Smooth muscle cell (in vitro differentiated cells): ENCODE measurements around the gene CMIP. TPM values are rescaled to one million over a fixed set of nuclear protein-coding genes. Genes with fewer than 3 reads are reported as not detected.

Source experiments
- DNase-seq: peaks from one replicate; lab custom pipeline; 2025; ENCODE audit not compliant: unreplicated experiment; lab: John Stamatoyannopoulos, UW
- H2AFZ ChIP-seq: fragments of 200-600 bp; sonication (generic); 2 replicates; pipeline ENCODE4 v1.6.0; 2016; ENCODE audit warnings: antibody characterized with exemption, low read depth, mild to moderate bottlenecking
- H3F3A ChIP-seq: fragments of 200-600 bp; sonication (generic); 2 replicates; pipeline ENCODE4 v1.6.0; 2017; ENCODE audit warnings: antibody characterized with exemption, low read depth
- H3K27ac ChIP-seq: fragments of 200-600 bp; sonication (generic); 2 replicates; pipeline ENCODE4 v1.5.1; 2016; ENCODE audit warnings: low read depth, mild to moderate bottlenecking
- H3K27me3 ChIP-seq: fragments of 200-600 bp; sonication (generic); 2 replicates; pipeline ENCODE4 v1.6.1; 2016; ENCODE audit warnings: low read depth, mild to moderate bottlenecking
- H3K36me3 ChIP-seq: fragments of 200-600 bp; sonication (generic); 2 replicates; pipeline ENCODE4 v1.5.1; 2016; ENCODE audit warnings: low read depth
- H3K4me1 ChIP-seq: fragments of 200-600 bp; sonication (generic); 2 replicates; pipeline ENCODE4 v1.5.1; 2016; ENCODE audit warnings: low read depth
- H3K4me2 ChIP-seq: fragments of 200-600 bp; sonication (generic); 2 replicates; pipeline ENCODE4 v1.6.0; 2016; ENCODE audit warnings: mild to moderate bottlenecking
- H3K4me3 ChIP-seq: fragments of 200-600 bp; sonication (generic); 2 replicates; pipeline ENCODE4 v1.5.1; 2016; ENCODE audit warnings: mild to moderate bottlenecking
- H3K79me2 ChIP-seq: fragments of 200-600 bp; sonication (generic); 2 replicates; pipeline ENCODE4 v1.6.0; 2016; ENCODE audit warnings: low read depth, mild to moderate bottlenecking
- H3K9ac ChIP-seq: fragments of 200-600 bp; sonication (generic); 2 replicates; pipeline ENCODE4 v1.6.0; 2016; ENCODE audit warnings: low read depth
- H3K9me3 ChIP-seq: fragments of 200-600 bp; sonication (generic); replicated peaks from 2 replicates; pipeline ENCODE4 v1.5.1; 2016; ENCODE audit warnings: low read depth
- H4K20me1 ChIP-seq: fragments of 200-600 bp; sonication (generic); 2 replicates; pipeline ENCODE4 v1.6.0; 2016; ENCODE audit warnings: low read depth
- WGBS: methylation state at CpG from one replicate; pipeline ENCODE4 v1.1.7; 2016; ENCODE audit warnings: low lambda C conversion rate; 5-methylcytosine and 5-hydroxymethylcytosine counted together
- polyA plus RNA-seq: library from polyadenylated mRNA; unstranded; fragments of >200 nt; fragmentation: Nextera tagmentation; extraction: Ambion mirVana; gene quantifications from 2 replicates; pipeline ENCODE4 v1.2.1, GENCODE V29; 2016
- total RNA-seq: library from RNA; depleted of rRNA; stranded (reverse); fragments of >200 nt; gene quantifications from 2 replicates; pipeline ENCODE4 v1.2.3, GENCODE V29; 2014
- TF ChIP-seq, protein P1 (sequence below): fragments of 200-600 bp; sonication (generic); IDR thresholded peaks from 2 replicates; pipeline ENCODE4 v1.5.1; 2017; ENCODE audit warnings: borderline replicate concordance, mild to moderate bottlenecking, antibody characterized with exemption; ENCODE audit not compliant: insufficient read depth, poor library complexity, severe bottlenecking

The CMIP gene
- total and polyA plus RNA-seq, 2 experiments from 2014 or later, result 2.5 to 44.5 TPM

DNA sequence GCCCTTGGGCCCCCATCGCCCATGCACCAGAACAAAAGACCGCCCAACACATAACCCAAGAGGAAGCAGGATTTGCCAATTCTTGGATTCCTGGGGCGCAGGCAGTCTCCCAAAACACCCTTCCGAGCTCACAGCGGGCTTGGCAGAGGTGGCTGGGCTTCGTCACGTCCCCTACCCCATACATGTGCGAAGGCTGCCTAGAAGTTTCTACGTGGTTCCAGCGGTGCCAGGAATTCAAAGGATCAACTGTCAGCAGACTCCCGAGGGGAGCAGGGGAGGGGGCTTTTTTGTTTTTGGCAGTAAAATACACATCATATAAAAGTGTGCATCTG, 253.7 kb downstream of the CMIP start:
- Histone ChIP-seq H3K4me1 (peaks cover 17% of the 10 kb centered on the region), H3K36me3 (no peaks in the 10 kb centered on the region), H3K27ac (no peak overlapping the region), H4K20me1 (no peaks in the 10 kb centered on the region), H3K9me3 (no peaks in the 10 kb centered on the region), H3F3A (peaks cover 5% of the 10 kb centered on the region), H3K4me3 (no peak overlapping the region), H3K79me2 (no peaks in the 10 kb centered on the region), H3K27me3 (no peaks in the 10 kb centered on the region), H3K4me2 (no peak overlapping the region), H2AFZ (no peak overlapping the region), H3K9ac (no peak overlapping the region)
- WGBS, result 92% methylated on average over 11 of the region's 11 CpGs
- DNase-seq, result no peak
- TF ChIP-seq, protein P1, sequence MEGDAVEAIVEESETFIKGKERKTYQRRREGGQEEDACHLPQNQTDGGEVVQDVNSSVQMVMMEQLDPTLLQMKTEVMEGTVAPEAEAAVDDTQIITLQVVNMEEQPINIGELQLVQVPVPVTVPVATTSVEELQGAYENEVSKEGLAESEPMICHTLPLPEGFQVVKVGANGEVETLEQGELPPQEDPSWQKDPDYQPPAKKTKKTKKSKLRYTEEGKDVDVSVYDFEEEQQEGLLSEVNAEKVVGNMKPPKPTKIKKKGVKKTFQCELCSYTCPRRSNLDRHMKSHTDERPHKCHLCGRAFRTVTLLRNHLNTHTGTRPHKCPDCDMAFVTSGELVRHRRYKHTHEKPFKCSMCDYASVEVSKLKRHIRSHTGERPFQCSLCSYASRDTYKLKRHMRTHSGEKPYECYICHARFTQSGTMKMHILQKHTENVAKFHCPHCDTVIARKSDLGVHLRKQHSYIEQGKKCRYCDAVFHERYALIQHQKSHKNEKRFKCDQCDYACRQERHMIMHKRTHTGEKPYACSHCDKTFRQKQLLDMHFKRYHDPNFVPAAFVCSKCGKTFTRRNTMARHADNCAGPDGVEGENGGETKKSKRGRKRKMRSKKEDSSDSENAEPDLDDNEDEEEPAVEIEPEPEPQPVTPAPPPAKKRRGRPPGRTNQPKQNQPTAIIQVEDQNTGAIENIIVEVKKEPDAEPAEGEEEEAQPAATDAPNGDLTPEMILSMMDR, result no peak

DNA sequence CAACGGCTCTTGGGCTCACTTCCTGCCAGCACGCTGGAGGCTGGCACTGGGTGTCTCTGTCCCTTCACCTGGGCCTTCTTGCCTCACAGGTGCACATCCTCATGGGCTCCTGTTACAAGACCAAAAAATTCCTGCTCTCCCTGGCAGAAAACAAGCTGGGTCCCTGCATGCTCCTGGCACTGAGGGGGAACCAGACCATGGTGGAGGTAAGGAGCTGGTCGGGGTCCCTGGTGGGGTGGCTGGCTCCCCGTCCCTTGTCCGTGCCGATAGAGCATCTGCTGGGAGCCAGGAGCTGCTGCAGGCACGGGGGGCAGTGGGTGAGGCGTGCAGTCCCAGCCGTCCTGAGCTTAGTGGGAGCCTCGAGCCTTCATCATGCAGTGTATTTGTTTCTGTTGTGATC, 255.0 kb downstream of the CMIP start:
- Histone ChIP-seq H3F3A (peaks cover 4% of the 10 kb centered on the region), H4K20me1 (no peaks in the 10 kb centered on the region), H3K27me3 (no peaks in the 10 kb centered on the region), H3K4me1 (peaks cover 12% of the 10 kb centered on the region), H3K9ac (no peak overlapping the region), H2AFZ (no peak overlapping the region), H3K4me3 (no peak overlapping the region), H3K36me3 (no peaks in the 10 kb centered on the region), H3K4me2 (no peak overlapping the region), H3K9me3 (no peaks in the 10 kb centered on the region), H3K79me2 (no peaks in the 10 kb centered on the region), H3K27ac (no peak overlapping the region)
- no peak for DNase-seq
- 97% methylated on average over 10 of the region's 10 CpGs for WGBS
- TF ChIP-seq, protein P1, result no peak

DNA sequence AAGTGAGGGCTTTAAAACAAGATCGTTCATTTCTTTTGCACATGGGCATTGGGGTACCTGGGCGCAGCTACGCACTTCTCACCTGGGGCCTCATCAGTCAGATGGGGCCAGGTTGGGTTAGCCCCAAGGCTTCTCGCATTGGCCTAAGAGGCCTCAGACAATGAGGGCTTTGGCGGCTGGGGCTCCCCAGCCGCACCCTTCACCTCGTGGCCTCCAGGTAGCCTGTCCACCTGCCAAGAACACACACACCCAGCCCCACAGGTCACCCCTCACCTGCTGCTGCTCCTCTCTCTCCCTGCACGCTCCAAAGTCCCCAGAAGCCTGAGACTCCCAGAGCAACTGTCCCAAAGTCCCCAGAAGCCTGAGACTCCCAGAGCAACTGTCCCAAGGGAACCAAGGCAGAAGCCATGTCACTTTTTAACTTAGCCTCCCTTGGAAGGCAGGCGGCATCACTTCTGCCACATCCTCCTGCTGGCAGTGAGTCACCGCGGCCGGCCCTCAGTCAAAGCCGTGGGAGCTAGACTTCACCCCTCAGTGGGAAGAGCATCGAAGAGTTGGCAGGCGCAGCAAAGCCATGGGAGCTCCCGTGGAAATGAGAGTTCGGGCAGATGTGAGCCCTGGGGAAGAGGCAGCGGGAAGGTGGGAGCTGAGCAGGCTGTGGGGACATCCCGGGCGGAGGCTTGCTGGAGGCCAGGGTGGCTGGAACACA, 255.6 kb downstream of the CMIP start:
- no peaks in the 10 kb centered on the region for H3K9me3 ChIP-seq
- no peaks in the 10 kb centered on the region for H4K20me1 ChIP-seq
- WGBS, result 79% methylated on average over 20 of the region's 20 CpGs
- peak overlapping the region; percentile 60 for H3K27ac ChIP-seq
- H3F3A ChIP-seq, result peaks cover 4% of the 10 kb centered on the region
- peak overlapping the region; percentile 48 for H3K4me2 ChIP-seq
- H3K27me3 ChIP-seq, result no peaks in the 10 kb centered on the region
- no peak for DNase-seq
- TF ChIP-seq, protein P1, result no peak
- no peak overlapping the region for H2AFZ ChIP-seq
- H3K79me2 ChIP-seq, result peaks cover 3% of the 10 kb centered on the region
- no peak overlapping the region for H3K9ac ChIP-seq
- no peak overlapping the region for H3K4me3 ChIP-seq
- H3K36me3 ChIP-seq, result no peaks in the 10 kb centered on the region
- H3K4me1 ChIP-seq, result peaks cover 6% of the 10 kb centered on the region

DNA sequence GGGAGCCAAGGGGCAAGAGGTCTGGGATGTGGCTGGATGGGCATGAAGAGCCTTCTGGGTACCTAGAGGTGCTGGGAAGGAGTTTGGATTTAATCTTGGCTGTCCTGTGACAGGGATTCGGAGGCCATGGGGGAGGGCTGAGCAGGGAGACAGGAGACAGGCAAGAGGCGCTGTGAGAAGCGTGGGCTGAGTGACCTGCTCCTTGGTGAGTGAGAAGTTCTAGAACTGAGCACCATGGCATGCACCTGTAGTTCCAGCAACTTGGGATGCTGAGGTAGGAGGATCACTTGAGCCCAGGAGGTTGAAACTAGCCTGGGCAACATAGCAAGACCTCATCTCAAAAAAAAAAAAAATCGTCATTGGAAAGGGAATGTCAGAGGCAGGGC, 256.2 kb downstream of the CMIP start:
- Histone ChIP-seq H3K4me3 (no peak overlapping the region), H3F3A (peaks cover 4% of the 10 kb centered on the region), H3K9ac (no peak overlapping the region), H3K27ac (peak overlapping the region; percentile 60), H3K4me2 (peak overlapping the region; percentile 48), H3K79me2 (peaks cover 5% of the 10 kb centered on the region), H3K36me3 (no peaks in the 10 kb centered on the region), H3K27me3 (no peaks in the 10 kb centered on the region), H4K20me1 (no peaks in the 10 kb centered on the region), H2AFZ (no peak overlapping the region), H3K9me3 (no peaks in the 10 kb centered on the region), H3K4me1 (peaks cover under 1% of the 10 kb centered on the region)
- TF ChIP-seq, protein P1, result no peak
- WGBS, result 92% methylated on average over 4 of the region's 4 CpGs
- DNase-seq, result no peak
